PFSK-1 (cell line): ENCODE data around the gene IKZF1.

Experiments
- FOXP2 ChIP-seq: optimal IDR thresholded peaks from 2 replicates; pipeline ENCODE3; 2011; ENCODE audit warnings: borderline replicate concordance, control low read depth, inconsistent platforms; ENCODE audit not compliant: insufficient read depth; ENCODE audit errors: extremely low read length, extremely low read depth
- POLR2AphosphoS5 ChIP-seq: IDR thresholded peaks from 2 replicates; pipeline ENCODE4 v1.6.1; 2012; ENCODE audit warnings: low read depth, mild to moderate bottlenecking, control low read depth, low read length, moderate library complexity
- REST ChIP-seq, 2 experiments: IDR thresholded peaks; 2 replicates each; pipeline versions ENCODE4 v1.6.1 to v1.8.0; 2011 to 2012; ENCODE audit warnings: low read depth in 2 of 2, low read length in 2 of 2, control low read depth in 1 of 2, inconsistent platforms in 1 of 2, mild to moderate bottlenecking in 1 of 2, moderate library complexity in 1 of 2; ENCODE audit not compliant: insufficient read depth in 1 of 2
- SIN3A ChIP-seq: IDR thresholded peaks from 2 replicates; pipeline ENCODE4 v1.6.1; 2012; ENCODE audit warnings: mild to moderate bottlenecking, low read length, moderate library complexity, borderline replicate concordance; ENCODE audit not compliant: insufficient read depth
- TAF1 ChIP-seq: IDR thresholded peaks from 2 replicates; pipeline ENCODE4 v1.6.1; 2012; ENCODE audit warnings: low read length, control low read depth, borderline replicate concordance; ENCODE audit not compliant: insufficient read depth

IKZF1 gene

GRCh38 chr7:50321487-50322067 is 17.1 kb downstream of the IKZF1 start:
- TF ChIP-seq TAF1 (no peak), REST (IDR thresholded peaks at IDR 0.05; ENCODE audit: insufficient read depth in 1 of 2, low read depth in 2 of 2, low read length in 2 of 2) (no peak), FOXP2 (no peak), POLR2AphosphoS5 (no peak), SIN3A (no peak)

GRCh38 chr7:50324113-50324512 is 19.6 kb downstream of the IKZF1 start:
- TF ChIP-seq REST (IDR thresholded peaks at IDR 0.05; ENCODE audit: insufficient read depth in 1 of 2, low read depth in 2 of 2, low read length in 2 of 2): no peak

GRCh38 chr7:50327443-50327842 is 22.9 kb downstream of the IKZF1 start:
- TF ChIP-seq FOXP2 (no peak), TAF1 (no peak), SIN3A (no peak), POLR2AphosphoS5 (no peak), REST (IDR thresholded peaks at IDR 0.05; ENCODE audit: insufficient read depth in 1 of 2, low read depth in 2 of 2, low read length in 2 of 2) (no peak)

GRCh38 chr7:50329775-50330174 is 25.3 kb downstream of the IKZF1 start:
- no peak for TF ChIP-seq POLR2AphosphoS5
- TF ChIP-seq FOXP2: no peak
- no peak for TF ChIP-seq TAF1
- no peak for TF ChIP-seq REST (IDR thresholded peaks at IDR 0.05; ENCODE audit: insufficient read depth in 1 of 2, low read depth in 2 of 2, low read length in 2 of 2)
- no peak for TF ChIP-seq SIN3A

- TF ChIP-seq POLR2AphosphoS5 (no peak), FOXP2 (no peak), REST (IDR thresholded peaks at IDR 0.05; ENCODE audit: insufficient read depth in 1 of 2, low read depth in 2 of 2, low read length in 2 of 2) (no peak), TAF1 (no peak), SIN3A (no peak)
Measured at GRCh38 chr7:50330254-50330653, 25.7 kb downstream of the IKZF1 start.
